GM10248 (cell line): ENCODE measurements around the gene CUL9.

Experiments used
- CTCF ChIA-PET: fragments of 300-600 bp; sonication (Branson Sonifier 250); formaldehyde crosslinking; extraction: SDS; loops from one replicate; lab custom pipeline; 2021; ENCODE audit warnings: antibody characterized with exemption; lab: Yijun Ruan, JAX
- POLR2A ChIA-PET: fragments of 350-650 bp; sonication (Branson Sonifier 250); formaldehyde crosslinking; extraction: SDS; loops from one replicate; lab custom pipeline; 2020; ENCODE audit warnings: antibody characterized with exemption; lab: Yijun Ruan, JAX
- DNase-seq: peaks from one replicate; pipeline ENCODE4 v3.0.0; 2012; ENCODE audit errors: extremely low spot score
- TF ChIP-seq, protein P1 (sequence below): IDR thresholded peaks from 2 replicates; pipeline ENCODE4 v1.5.1; 2012; ENCODE audit warnings: mild to moderate bottlenecking, low read depth; ENCODE audit errors: extremely low read depth, missing control alignments, control extremely low read depth

Gene CUL9

DNA sequence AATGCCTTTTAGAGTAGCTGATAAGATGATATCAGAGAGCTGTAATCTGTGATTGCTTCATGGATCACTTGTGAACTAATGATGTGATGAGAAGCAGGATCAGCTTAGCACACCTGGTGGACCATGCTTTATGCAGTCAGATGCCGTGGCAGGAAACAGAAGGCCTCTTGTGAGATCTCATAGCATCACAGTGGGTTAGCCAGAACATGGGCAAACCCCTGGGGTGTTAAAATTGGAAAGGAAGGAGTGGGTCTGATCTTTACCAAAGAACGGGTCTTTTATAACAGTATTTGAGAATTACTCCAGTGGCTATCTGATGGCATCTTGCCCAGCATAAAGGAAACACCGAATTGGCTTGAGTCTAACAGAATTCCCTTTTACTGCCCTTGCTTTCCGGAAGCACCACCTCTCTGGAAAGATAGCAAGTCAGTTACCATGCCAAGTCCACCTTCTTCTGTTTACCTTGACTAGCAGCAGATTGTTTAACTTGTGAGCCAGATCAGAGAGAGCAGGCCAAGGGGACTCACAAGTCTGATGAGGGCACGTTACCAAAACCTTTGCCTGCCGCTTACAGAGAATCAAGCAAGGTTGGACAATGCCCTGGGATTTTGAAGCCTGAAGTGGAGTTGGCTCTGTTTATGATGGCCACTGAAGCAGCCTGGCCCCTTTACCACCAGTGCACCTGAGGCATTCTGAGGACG lies 31.8 kb upstream of the CUL9 start:
- TF ChIP-seq, protein P1, sequence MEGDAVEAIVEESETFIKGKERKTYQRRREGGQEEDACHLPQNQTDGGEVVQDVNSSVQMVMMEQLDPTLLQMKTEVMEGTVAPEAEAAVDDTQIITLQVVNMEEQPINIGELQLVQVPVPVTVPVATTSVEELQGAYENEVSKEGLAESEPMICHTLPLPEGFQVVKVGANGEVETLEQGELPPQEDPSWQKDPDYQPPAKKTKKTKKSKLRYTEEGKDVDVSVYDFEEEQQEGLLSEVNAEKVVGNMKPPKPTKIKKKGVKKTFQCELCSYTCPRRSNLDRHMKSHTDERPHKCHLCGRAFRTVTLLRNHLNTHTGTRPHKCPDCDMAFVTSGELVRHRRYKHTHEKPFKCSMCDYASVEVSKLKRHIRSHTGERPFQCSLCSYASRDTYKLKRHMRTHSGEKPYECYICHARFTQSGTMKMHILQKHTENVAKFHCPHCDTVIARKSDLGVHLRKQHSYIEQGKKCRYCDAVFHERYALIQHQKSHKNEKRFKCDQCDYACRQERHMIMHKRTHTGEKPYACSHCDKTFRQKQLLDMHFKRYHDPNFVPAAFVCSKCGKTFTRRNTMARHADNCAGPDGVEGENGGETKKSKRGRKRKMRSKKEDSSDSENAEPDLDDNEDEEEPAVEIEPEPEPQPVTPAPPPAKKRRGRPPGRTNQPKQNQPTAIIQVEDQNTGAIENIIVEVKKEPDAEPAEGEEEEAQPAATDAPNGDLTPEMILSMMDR = no peak
- ChIA-PET CTCF (interaction anchor here (1.7 kb wide), 1 partner anchor 8 kb away, joined by 5 read pairs; no protein-coding TSS in a partner anchor), POLR2A (no interaction called here)
- DNase-seq = no peak

DNA sequence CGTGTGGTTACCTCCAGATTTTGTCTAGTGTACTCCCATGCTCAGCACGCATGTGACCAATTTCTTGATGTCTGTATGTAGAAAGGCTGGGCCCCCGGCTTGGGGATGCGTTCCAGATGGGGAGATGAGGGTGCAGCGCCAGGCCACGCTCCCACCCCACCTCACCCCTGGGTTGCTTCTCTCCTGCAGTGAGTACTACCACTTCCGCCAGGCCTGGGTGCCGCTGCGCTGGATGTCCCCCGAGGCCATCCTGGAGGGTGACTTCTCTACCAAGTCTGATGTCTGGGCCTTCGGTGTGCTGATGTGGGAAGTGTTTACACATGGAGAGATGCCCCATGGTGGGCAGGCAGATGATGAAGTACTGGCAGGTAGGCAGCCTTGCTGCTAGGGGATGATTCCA lies 22.4 kb upstream of the CUL9 start:
- POLR2A ChIA-PET = no interaction called here
- TF ChIP-seq, protein P1 = no peak
- DNase-seq = no peak
- CTCF ChIA-PET = interaction anchor here (2.8 kb wide), 1 partner anchor 16 kb away, joined by 22 read pairs; no protein-coding TSS in a partner anchor

DNA sequence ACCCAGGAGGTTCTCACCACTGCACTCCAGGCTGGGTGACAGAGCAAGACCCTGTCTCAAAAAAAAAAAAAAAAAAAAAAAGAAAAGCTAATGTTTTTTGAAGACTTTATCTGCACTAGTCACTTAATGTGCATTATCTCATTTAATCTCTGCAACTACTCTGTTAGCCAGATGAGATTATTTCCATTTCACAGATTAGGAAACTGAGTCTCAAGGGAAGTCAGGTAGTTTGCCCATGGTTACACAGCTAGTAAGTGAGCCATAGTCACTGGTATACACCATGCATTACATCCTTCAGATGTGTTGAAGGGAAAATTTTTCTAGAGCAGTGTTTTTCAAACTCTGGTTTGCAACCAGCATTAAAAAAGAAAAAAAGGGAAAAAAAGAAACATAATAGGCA lies 18.1 kb upstream of the CUL9 start:
- TF ChIP-seq, protein P1 = no peak
- ChIA-PET CTCF (interaction anchor here (2.3 kb wide), 1 partner anchor 20 kb away, joined by 7 read pairs; no protein-coding TSS in a partner anchor), POLR2A (no interaction called here)
- DNase-seq = no peak

DNA sequence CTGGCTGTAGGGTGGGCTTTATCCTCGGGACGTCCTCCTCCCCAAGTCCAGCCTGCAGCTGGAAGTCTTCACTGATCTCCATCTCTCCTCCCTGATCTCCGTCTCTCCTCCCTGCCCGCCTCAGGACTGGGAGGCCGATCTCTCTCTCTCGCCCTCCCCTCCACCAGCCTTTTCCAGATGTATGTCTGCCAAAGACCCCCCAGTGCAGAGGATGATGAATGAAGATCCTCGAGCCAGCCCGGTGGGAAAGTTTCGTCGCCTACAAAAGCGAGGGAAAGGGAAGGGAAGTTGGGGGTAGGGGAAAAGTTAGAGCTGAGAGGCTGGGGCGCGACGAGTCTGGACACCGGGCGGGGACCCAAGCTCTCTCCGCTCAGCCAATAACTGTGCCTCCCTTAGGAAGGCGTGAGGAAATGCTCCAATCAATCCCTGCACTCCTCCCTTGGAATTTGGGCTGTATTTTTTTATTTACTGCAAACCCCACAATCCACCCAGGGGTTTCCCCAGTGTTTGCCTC lies 11.5 kb upstream of the CUL9 start:
- TF ChIP-seq, protein P1 = no peak
- CTCF ChIA-PET = interaction anchor here (1.3 kb wide), 1 partner anchor 12 kb away, joined by 3 read pairs; the partner anchor contains the start of gene CUL9
- POLR2A ChIA-PET = no interaction called here
- no peak for DNase-seq

DNA sequence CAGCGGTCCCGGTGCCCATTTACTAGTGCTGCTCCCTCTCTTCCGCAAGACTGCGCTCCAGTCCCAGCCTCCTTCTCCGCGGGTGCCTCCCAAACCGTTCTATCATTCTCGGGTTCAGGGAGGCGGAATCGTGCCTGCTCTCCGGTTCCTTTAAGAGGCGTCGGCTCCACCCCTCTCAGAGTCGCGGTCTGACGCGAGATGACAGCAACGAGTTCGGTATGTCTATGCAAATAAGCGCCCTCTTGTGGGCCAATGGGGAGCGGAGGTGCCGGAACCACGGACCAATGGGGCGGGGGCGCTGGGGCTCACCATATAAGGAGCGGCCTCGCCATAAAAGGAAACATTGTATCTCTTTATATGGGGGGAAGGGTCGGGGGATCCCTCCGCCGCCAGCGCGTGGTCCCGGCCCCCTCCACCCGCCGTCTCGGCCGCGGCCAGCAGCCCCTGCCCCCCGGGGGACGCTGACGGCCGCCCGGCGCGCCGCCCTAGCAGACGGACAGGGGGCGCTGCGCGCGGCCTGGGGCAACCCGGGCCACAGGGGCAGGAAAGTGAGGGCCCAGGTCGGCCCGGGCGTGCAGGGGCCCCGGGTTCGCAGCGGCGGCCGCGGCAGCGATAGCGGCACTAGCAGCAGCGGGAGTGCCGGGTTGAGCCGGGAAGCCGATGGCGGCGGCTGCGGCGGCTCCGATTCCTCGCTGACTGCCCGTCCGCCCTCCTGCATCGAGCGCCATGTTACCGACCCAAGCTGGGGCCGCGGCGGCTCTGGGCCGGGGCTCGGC lies 10.9 kb upstream of the CUL9 start, which contains the start of gene SRF:
Gene SRF (plus strand): TSS at position 339 of the 776 bp plus-strand sequence. CDS start 388 bp downstream, at position 727.
- ChIA-PET CTCF (interaction anchor here (0.9 to 1.5 kb wide), 4 partner anchors 11 to 206 kb away, joined by 3 to 5 read pairs (median 4); partner anchors contain the start of gene CUL9), POLR2A (interaction anchor here (0.5 kb wide), 1 partner anchor 224 kb away, joined by 3 read pairs; no protein-coding TSS in a partner anchor)
- peak; percentile 95 for DNase-seq
- TF ChIP-seq, protein P1 = peak; percentile 52

DNA sequence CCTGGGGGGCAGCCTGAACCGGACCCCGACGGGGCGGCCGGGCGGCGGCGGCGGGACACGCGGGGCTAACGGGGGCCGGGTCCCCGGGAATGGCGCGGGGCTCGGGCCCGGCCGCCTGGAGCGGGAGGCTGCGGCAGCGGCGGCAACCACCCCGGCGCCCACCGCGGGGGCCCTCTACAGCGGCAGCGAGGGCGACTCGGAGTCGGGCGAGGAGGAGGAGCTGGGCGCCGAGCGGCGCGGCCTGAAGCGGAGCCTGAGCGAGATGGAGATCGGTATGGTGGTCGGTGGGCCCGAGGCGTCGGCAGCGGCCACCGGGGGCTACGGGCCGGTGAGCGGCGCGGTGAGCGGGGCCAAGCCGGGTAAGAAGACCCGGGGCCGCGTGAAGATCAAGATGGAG lies 10.3 kb upstream of the CUL9 start:
- DNase-seq = no peak
- CTCF ChIA-PET = interaction anchor here (0.9 to 1.5 kb wide), 3 partner anchors 14 to 205 kb away, joined by 3 to 5 read pairs (median 4); no protein-coding TSS in a partner anchor
- POLR2A ChIA-PET = interaction anchor here (0.5 kb wide), 1 partner anchor 225 kb away, joined by 3 read pairs; no protein-coding TSS in a partner anchor
- TF ChIP-seq, protein P1 = no peak
